Inferior parietal cortex (tissue), 1 donor: ENCODE results near the gene RELA.

ENCODE experiments used
- DNase-seq: peaks from one replicate; pipeline ENCODE4 v3.0.0-alpha.2; 2016; ENCODE audit errors: extremely low spot score

Gene RELA

DNA sequence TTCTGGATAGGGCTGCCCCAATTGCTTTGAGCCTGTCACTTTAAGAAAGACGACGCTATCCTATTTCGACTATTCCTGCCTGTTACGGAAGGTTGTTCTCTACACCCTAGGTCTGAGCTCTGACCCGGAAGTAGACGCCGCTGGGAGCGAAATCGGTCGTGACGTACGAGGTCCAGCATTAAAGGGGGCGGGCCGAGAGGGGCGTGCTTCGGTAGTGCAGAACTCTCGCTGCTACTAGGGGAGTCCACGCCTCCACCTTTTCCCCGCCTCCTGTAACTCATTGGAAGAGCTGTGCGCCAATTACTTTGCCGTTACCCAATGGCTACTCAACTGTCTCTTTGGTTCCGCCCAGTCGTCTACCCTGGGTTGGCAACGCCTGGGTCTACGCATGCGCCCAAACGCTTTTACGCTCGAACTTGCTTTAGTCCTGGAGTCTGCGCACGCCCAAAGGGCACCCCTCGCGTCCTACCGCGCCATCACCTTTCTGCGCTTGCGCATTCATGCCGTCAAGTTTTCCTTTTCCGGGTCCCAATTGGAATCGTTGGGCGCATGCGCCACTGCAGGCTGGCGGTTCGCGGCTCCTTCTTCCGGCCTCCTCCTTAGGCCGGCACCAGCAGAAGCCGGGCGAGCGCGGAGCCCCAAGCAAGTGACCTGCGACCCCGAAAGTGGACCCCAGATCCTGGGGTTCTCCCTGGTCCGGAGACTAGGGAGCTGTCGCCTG lies 47.3 kb downstream of the RELA start, which contains the start of gene PCNX3:
Gene PCNX3 (plus strand): TSS at position 548 of the 721 bp plus-strand sequence. CDS start 536 bp downstream, outside the sequence.
- peak; percentile 100 for DNase-seq

- no peak for DNase-seq
Measured at GRCh38 chr11:65613091-65613928, 49.4 kb downstream of the RELA start.

DNA sequence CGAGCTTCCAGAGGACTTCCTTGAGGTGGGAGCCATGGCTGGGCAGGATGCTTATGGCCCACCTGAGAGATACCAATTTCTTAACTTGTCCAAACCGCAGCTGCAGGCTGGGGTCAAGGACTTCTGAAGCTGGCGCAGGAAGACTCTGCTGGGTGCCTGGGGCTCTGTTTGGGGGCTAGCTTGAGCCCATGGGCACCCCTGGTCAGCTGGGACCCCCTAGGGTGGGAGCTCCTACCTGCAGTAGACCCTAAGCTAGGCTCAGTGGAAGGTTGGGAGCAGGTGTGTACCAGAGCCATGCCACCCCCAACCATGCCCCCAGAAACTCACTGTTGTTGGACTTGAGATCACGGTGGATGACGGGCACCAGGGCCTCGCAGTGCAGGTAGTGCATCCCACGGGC lies 50.0 kb downstream of the RELA start:
- DNase-seq: no peak

DNA sequence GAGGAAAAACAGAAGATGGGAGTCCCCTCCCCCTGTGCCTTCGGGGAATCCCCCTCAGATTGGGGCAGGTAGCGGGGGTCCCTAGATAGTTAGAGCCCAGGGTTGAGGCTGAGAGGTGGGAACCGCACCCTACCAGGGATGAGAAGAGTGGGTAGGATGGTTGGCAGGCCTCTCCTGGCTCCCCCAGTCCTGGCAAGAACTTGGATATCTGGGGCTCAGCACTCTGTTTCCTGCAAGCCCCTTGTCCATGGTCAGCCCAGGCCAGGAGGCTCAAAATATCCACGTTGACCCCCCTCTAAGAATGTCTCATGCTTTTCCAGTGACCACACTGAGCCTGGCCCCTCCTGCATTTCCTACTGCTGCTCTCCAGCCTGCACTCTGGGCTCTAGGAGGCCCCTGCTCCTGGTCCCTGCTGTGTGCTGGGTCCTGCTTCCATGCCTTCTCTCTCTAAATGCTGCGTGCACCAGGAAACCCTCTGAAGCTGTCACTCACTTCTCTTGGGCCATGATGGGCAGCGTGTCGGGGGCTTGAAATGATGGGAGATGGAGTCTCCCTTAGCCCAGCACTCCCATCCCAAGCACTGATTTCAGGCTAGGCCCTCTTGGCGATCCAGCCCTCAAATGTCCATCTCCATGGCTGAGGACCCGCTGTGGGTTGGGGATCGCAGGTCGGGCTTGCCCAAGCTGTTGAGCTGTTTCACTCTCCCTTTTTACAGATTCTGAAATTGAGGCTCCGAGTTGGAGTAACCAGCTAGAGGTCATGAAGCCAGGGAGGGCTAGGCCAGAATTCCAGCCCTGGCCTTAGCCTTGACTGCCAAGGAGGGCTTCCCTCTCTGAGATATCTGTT lies 50.7 kb downstream of the RELA start:
- DNase-seq: no peak

GRCh38 chr11:65611028-65611757 lies 51.5 kb downstream of the RELA start:
- DNase-seq: peak; percentile 62

DNA sequence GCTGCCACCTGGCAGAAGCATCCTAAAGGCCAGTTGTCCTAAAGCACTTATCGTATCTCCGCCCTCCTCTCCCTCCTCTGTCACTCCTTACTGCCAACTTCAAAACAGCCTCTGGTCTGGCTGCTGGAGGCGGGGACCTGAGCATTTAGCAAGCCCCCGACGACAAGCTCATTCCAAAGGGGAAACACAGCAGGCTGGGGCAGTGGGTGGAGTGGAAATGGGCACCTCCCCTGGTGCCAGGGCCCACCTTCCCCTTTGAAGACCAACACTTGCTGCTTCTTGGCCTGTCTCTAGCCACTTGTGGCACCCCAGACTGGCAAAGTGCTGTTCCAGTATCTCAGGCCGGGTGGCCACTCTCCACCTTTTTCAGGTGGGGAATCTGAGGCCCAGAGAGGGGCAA lies 52.3 kb downstream of the RELA start:
- DNase-seq: no peak

GRCh38 chr11:65609665-65610064 lies 53.1 kb downstream of the RELA start:
- no peak for DNase-seq

GRCh38 chr11:65609229-65609628 lies 53.5 kb downstream of the RELA start:
- no peak for DNase-seq

DNA sequence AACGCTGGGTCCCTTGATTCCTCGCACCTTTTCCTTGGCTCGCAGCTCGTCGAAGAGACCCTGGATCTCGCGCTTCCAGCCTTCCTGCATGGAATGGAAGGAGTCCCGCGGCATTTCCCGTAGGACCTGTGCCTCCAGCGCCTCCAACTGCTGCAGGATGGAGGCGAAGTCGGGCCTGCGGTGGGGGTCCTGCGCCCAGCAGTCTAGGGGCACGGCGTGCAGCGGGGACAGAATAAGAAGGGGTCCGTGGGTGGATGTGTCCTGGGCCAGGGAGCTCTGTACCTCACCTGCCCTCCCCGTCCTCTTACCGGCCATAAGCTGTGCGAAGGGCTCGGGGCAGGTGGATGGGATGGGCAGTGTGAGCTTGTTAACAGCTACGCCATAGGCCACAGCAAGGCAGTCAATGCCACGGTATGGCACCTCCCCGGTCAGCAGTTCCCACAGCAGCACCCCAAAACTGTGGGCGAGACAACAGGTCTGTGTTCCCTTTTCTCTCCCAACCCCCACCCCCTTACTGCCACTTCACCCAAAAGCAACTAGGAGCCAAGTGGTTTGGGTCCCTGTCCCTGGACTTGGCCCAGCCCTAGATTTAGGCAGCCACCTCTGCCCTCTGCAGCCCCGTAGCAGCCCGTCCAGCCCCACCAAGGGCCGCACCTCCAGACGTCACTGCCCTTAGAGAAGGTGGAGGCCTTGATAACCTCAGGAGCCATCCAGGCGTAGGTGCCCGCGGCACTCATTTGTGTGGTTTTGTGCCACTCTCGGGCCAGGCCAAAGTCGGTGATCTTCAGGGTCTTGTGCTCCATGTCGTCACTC lies 54.9 kb downstream of the RELA start:
- no peak for DNase-seq

DNA sequence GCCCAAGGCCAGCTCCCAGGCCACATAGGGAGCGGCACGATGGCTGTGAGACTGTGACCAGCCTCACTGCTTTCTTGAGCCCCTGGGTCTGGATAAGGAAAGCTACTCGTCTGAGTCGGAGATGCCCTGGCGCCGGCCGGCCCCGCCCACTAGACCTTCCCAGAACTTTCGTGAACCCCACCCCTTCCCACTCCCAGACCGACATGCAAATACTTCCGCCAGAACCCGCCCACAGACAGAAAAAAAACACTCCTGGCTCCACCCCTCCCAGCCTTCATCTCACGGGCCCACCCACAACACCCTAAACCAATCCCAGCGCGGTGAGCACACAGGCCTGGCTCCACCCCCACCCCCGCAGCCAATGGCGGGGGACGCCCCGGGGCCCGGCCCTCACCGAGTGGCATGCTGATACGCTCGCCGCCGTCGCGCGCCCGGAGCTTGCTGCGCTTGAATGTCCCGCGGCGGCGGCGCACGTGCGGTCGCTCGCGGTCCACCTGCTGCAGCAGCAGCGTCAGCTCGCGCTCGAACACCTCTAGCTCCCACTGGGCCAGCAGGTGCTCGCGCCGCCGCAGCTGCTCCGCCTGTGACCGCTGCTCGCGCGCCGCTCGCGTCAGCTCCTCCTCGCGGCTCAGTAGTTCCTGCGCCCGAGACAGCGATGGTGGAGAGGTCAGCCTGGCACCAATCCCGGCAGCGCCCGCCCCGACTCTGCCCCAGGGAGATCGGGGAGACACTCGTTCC lies 55.7 kb downstream of the RELA start:
- peak; percentile 86 for DNase-seq

DNA sequence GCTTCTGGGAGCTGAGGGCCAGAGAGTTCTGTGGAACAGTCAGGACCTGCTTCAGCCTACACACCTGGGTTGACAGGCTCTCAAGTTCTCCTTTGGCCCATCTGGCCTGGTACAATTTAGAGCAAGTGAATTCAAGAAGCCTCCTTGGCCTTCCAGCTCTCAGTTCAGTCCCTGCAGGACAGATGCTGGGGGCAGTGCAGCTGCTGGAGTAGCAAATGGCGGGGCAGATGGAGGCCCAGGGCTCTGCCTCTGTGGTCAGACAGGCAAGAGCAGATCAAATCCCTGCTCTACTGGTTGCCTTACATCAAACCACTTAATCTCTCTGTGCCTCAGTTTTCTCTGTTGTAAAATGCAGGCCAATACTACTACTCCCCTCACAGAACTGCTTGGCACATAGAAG lies 58.5 kb downstream of the RELA start:
- DNase-seq: no peak
